Measurements from ENCODE around the gene BHLHE23.

BHLHE23 gene

DNA sequence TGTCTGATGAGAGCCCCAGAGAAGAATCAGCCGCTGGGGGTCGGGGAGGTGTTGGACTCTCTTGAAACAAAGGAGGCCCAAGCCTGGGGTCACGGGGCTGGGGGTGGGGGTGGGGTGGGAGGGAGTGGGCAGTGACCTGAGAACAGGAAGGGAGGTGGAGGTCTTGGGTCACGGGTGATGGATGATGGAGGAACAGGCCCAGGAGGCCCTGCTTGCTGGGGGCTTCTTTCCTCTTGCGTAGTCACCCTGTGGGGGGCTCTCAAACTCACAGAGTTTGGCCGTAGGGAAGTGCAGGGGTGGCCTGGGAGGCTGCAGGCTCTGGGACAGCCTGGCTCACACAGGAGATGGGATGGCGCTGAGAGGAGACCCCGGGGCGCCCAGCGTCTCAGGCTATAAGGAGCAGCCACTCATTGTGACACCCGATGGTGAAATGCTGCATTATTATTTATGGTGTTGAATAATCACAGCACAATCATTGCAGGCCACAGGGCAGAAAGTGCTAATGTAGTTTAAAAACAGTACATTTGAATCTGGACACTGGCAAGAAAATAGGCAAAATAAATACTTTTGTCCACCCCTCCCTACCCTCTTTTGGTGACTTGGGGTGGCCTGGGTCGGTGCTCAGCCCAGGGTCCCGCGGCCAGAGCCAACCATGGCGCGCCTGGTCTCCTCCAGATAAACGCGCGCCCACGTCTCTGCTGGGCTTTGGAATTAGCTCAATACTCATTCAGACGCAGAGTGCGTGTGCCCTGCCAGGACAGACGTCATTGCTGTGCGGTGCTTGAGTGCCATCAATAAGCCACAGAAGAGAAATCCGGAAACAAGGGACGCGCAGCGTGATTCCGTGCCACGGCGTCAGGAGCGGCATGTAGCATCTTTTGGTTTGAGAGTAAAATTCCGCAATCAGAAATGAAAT lies 27.3 kb upstream of the BHLHE23 start:
- no peak for DNase-seq (ENCODE audit: low read depth)
- H3K4me3 ChIP-seq (replicated peaks; ENCODE audit: low read depth, low read length) = no peak overlapping the region
- TF ChIP-seq, protein P1, sequence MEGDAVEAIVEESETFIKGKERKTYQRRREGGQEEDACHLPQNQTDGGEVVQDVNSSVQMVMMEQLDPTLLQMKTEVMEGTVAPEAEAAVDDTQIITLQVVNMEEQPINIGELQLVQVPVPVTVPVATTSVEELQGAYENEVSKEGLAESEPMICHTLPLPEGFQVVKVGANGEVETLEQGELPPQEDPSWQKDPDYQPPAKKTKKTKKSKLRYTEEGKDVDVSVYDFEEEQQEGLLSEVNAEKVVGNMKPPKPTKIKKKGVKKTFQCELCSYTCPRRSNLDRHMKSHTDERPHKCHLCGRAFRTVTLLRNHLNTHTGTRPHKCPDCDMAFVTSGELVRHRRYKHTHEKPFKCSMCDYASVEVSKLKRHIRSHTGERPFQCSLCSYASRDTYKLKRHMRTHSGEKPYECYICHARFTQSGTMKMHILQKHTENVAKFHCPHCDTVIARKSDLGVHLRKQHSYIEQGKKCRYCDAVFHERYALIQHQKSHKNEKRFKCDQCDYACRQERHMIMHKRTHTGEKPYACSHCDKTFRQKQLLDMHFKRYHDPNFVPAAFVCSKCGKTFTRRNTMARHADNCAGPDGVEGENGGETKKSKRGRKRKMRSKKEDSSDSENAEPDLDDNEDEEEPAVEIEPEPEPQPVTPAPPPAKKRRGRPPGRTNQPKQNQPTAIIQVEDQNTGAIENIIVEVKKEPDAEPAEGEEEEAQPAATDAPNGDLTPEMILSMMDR (IDR thresholded peaks at IDR 0.05; ENCODE audit: low read length, missing control alignments) = no peak

DNA sequence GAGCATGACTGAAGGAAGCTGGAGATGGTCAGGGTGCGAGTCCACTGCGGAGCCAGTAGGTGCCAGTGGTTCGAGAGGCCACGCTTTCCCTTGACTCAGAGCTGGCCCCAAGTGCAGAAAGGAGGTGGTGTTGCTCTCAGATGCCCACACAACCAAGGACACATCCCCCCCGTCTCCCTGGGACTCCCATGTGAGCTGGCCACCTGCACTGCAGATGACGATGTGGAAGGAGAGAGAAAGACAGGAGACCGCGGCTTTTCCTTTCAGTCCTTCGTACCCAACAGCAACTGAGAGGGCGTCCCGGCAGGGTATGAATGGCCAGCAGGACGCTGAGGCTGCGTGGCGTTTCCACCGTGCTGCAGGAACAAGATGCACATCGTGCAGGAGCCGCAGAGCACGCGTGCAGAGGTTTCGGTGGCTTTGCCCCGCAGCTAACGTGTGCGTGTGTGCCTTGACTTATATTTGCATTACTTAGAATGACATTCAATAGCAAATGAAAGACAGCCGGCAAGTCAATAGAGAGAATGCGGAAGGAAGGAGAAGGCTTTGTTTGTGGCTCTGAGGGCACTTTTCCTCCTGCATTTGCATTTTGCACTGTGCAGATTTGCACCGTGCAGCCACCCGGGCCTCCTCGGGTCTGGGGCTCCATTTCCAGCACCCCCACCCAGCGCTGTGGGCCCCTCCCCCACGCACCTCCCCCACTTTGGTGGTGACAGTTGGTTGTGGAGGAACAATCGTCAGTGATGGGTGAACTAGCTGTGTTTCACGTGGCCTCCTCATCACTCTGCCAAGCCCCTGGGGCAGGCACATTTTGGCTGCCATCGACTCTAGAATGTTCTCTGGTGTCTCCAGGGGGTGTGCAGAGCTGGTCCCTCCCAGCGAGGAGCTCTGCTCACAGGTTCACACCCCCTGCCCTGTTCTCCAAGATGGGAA lies 26.4 kb upstream of the BHLHE23 start:
- H3K4me3 ChIP-seq (replicated peaks; ENCODE audit: low read depth, low read length) = no peak overlapping the region
- DNase-seq (ENCODE audit: low read depth) = no peak
- TF ChIP-seq, protein P1 (IDR thresholded peaks at IDR 0.05; ENCODE audit: low read length, missing control alignments) = no peak

DNA sequence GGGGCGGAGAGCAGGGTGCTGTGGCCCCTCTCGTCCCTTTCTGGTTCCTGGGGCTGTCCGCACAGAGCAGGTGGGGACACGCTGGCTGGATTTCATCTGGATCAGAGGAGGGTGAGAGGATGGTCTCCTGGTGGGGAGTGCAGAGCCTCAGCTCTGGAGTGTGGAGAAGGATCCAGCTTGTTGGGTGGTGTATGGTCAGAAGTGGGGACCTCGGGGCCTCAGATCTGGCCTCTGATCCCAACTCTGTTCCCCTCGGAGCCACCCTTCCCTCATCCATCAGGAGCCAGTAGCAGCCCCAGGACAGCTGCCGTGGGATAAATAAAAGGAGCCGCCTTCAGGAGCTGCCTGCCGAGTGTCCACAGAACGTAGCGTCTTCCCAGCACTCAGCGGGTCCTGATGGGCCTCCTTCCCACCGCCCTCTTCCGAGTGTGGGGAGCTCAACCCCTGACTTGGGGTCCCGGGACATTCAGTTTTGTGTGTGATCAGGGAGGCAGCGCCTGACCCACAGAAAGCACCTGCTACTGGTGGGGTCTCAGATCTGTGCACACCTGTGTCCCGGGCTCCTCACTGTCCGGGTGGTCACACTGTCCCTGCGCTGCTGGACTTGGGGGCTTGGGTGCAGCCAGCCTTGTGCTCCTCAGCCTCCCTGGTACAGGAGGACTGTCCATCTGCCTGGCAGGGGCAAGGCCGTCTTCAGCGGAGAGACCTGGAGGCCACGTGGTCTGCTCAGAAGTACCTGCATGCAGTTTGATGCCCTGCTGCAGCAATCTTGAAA lies 25.4 kb upstream of the BHLHE23 start:
- TF ChIP-seq, protein P1 (IDR thresholded peaks at IDR 0.05; ENCODE audit: low read length, missing control alignments) = no peak
- DNase-seq (ENCODE audit: low read depth) = no peak
- no peak overlapping the region for H3K4me3 ChIP-seq (replicated peaks; ENCODE audit: low read depth, low read length)

DNA sequence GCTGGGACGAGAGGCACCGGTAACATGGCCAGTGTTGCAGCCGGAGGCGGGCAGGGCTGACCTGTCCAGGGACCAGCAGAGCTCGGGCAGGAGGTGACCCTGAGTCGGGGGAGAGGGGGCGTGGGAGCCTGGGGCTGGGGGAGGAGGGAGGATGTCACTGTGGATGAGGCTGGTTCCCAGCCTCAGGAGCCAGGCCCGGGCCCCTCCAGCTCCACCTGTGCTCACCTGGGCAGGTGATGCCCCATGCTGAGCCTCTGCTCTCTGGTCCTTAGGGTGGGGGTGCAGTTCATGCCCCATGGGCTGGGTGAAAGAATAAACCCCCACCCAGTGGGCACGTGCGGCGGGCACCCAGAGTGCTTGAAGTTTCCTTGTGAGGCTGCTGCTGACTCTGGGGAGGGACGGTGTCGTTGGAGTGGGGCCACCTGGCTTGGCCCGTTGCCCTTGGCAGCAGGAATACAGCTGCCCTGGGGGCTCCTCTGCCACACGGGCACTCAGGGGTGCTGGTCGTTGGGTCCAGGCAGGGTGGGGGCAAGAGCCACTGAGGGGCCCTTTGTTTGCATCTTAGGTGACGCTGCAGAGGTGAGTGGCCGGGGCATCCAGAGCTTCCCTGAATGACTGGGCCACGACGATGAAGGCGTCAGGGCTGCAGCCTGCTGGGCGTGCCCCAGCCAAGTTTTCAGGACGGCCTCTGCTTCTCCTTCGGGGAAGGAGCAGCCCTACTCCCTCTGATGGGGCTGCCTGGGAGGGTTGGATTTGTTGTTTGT lies 24.7 kb upstream of the BHLHE23 start:
- DNase-seq (ENCODE audit: low read depth) = no peak
- TF ChIP-seq, protein P1 (IDR thresholded peaks at IDR 0.05; ENCODE audit: low read length, missing control alignments) = no peak
- no peak overlapping the region for H3K4me3 ChIP-seq (replicated peaks; ENCODE audit: low read depth, low read length)

DNA sequence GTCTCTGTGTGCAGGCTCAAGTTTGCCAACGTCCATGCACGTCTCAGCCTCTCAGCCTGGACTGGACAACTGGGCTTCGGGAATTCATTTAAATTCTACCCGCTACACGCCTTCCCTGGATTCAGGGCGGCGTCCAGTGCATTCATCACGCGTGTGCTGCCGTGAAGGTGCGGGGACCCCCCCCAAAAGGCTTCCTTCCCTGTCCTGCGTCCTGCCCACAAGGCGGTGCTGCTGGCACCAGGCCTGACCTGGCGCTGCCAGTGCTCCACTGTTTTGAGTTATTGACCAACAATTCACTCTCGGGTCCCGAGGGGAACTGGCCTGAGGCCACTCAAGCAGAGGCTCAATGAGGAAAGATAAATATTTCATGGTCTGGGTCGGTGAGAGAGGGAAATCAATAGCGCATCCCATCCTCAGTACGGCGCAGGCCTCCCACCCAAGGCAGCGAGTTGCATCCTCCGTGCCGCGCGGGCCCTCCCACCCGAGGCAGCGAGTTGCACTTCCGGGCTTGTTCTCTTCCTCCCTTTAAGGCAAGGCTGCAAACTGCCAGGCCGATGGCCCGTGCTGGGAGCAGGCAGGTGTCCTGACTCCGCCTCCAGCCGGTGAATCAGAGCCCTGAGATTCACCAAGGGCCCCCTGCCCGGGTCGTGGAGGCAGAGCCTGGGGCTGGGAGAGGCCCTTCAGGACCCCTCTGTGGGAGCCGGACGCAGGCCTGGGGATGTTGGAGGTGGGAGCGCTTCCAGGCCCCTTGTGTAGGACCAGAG lies 22.8 kb upstream of the BHLHE23 start:
- no peak for DNase-seq (ENCODE audit: low read depth)
- TF ChIP-seq, protein P1 (IDR thresholded peaks at IDR 0.05; ENCODE audit: low read length, missing control alignments) = no peak
- no peak overlapping the region for H3K4me3 ChIP-seq (replicated peaks; ENCODE audit: low read depth, low read length)

Data from fibroblast of pulmonary artery (primary cell).